Body of pancreas (tissue), 4 donors: ENCODE data around the gene KCND1.

Source experiments
- POLR2A ChIP-seq, 3 donors: fragments of 450-650 bp; IDR thresholded peaks; one replicate each; pipeline ENCODE4 v1.6.1; 2016; ENCODE audit warnings: antibody characterized with exemption in 3 of 3, mild to moderate bottlenecking in 2 of 3
- TF ChIP-seq, protein P1 (sequence below), 7 experiments: fragments of 450-650 bp in 4 of 7; fragments of 200-600 bp in 3 of 7; sonication (generic) in 3 of 7; IDR thresholded peaks; one replicate each; pipeline ENCODE4 v1.5.1; 2016 to 2019; ENCODE audit warnings: antibody characterized with exemption in 7 of 7

DNA sequence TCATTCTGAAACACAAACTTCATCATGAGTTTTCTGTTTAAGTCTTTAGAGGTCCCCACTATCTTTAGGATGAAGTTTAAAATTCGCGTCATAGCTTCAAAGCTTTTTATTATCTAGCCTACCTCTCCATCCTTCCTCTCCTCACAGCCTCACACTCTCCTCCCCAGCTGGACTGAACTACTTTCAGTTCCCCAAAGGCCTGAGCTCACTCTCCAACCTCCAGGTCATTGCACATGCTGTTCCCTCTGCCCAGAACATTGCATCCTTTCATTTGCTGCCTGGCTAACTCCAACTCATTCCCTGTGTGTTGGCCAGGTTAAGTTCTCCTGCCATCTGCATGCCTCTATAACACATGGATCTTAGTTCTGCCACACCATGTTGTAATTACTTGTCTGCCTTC lies 11.4 kb downstream of the KCND1 start:
- TF ChIP-seq POLR2A (IDR thresholded peaks at IDR 0.05), result no peak
- TF ChIP-seq, protein P1, sequence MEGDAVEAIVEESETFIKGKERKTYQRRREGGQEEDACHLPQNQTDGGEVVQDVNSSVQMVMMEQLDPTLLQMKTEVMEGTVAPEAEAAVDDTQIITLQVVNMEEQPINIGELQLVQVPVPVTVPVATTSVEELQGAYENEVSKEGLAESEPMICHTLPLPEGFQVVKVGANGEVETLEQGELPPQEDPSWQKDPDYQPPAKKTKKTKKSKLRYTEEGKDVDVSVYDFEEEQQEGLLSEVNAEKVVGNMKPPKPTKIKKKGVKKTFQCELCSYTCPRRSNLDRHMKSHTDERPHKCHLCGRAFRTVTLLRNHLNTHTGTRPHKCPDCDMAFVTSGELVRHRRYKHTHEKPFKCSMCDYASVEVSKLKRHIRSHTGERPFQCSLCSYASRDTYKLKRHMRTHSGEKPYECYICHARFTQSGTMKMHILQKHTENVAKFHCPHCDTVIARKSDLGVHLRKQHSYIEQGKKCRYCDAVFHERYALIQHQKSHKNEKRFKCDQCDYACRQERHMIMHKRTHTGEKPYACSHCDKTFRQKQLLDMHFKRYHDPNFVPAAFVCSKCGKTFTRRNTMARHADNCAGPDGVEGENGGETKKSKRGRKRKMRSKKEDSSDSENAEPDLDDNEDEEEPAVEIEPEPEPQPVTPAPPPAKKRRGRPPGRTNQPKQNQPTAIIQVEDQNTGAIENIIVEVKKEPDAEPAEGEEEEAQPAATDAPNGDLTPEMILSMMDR (IDR thresholded peaks at IDR 0.05), result no peak
